Sigmoid colon (tissue), 7 donors: Measurements from ENCODE around the gene CST1. TPM values are rescaled to one million over a fixed set of nuclear protein-coding genes. Genes with fewer than 3 reads are reported as not detected.
"Not testable (repeated sequence)": the region's sequence is repeated elsewhere in the genome, so short reads cannot be mapped to it uniquely, and the experiment has no call there.

ENCODE experiments used
- DNase-seq: peaks from one replicate; pipeline ENCODE4 v3.0.0-alpha.2; 2019
- H3K27ac ChIP-seq, 4 donors: fragments of 200-600 bp; sonication (generic); one replicate each; pipeline ENCODE4 v1.5.1; 2016 to 2019; ENCODE audit warnings: mild to moderate bottlenecking in 1 of 4
- H3K27me3 ChIP-seq, 3 donors: fragments of 200-600 bp; sonication (generic); one replicate each; pipeline ENCODE4 v1.5.1; 2019; ENCODE audit warnings: mild to moderate bottlenecking in 1 of 3
- H3K36me3 ChIP-seq, 4 donors: fragments of 200-600 bp; sonication (generic); one replicate each; pipeline ENCODE4 v1.5.1; 2016 to 2019
- H3K4me1 ChIP-seq, 4 donors: fragments of 200-600 bp; sonication (generic); one replicate each; pipeline ENCODE4 v1.5.1; 2017 to 2019
- H3K4me3 ChIP-seq, 4 donors: fragments of 200-600 bp; sonication (generic); one replicate each; pipeline ENCODE4 v1.5.1; 2017 to 2019; ENCODE audit warnings: mild to moderate bottlenecking in 2 of 4, moderate library complexity in 1 of 4
- H3K9me3 ChIP-seq, 4 donors: fragments of 200-600 bp in 3 of 4; sonication (generic) in 3 of 4; one replicate each; pipeline versions ENCODE4 v1.5.1 to v1.6.1; 2013 to 2019
- EP300 ChIP-seq, 4 donors: sonication (generic); formaldehyde crosslinking; IDR thresholded peaks; one replicate each; pipeline ENCODE4 v1.6.1; 2017; ENCODE audit warnings: antibody characterized with exemption in 4 of 4
- POLR2A ChIP-seq, 2 donors: fragments of 450-650 bp; IDR thresholded peaks; one replicate each; pipeline ENCODE4 v1.6.1; 2016; ENCODE audit warnings: antibody characterized with exemption in 2 of 2, mild to moderate bottlenecking in 2 of 2, moderate library complexity in 2 of 2
- POLR2AphosphoS5 ChIP-seq, 4 donors: sonication (generic); formaldehyde crosslinking; IDR thresholded peaks; one replicate each; pipeline ENCODE4 v1.6.1; 2017; ENCODE audit warnings: antibody characterized with exemption in 4 of 4
- WGBS, 2 donors: extraction: QIAGEN DNeasy Blood & Tissue Kit; methylation state at CpG; one replicate each; pipeline ENCODE4 v1.1.7; 2013; 5-methylcytosine and 5-hydroxymethylcytosine counted together
- intact Hi-C: fragments of 100-400 bp; cut with DNase I; formaldehyde crosslinking; loops from one replicate; pipeline ENCODE4 v1.15.1; 2023
- polyA plus RNA-seq, 3 donors: library from polyadenylated mRNA; stranded (reverse); fragments of 200-250 nt; gene quantifications; one replicate each; pipeline ENCODE4 v1.2.3, GENCODE V29; 2013
- total RNA-seq, 4 donors: library from RNA; depleted of rRNA; stranded (reverse); fragments of >200 nt; gene quantifications; one replicate each; pipeline ENCODE4 v1.1.0, GENCODE V29; 2016
- TF ChIP-seq, protein P1 (sequence below), 4 experiments: fragments of 450-650 bp in 3 of 4; fragments of 200-600 bp in 1 of 4; IDR thresholded peaks; one replicate each; pipeline ENCODE4 v1.5.1; 2016 to 2019; ENCODE audit warnings: antibody characterized with exemption in 4 of 4, mild to moderate bottlenecking in 3 of 4, moderate library complexity in 2 of 4
- donor health status: healthy with polysubstance abuse.
- donor health status: Bipolar disorder and iron deficiency.
- donor health status: healthy.

Gene CST1
- total and polyA plus RNA-seq, 7 donors: 0.48 TPM; not detected in 6

DNA sequence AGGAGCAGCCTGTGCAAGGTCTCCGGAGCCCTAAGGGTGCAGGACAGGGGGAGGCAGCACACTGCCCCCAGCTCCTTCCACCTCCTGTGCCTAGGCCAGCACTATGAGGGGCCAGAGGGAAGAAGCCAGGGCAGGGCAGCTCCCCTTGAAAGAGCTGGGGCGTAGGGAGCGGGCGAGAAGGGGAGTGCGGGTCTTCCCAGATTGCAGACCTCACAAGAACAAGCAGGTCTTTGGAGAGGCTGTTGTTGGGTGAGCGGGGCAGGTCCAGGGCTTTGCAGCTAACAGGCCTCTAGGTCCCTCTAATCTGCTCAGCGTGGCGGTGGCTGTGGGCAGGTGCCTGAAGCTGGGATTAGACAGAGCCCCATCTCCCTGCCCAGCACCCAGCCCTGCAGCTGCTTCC lies 22.4 kb upstream of the CST1 start:
- no peak for TF ChIP-seq EP300 (IDR thresholded peaks at IDR 0.05)
- no peak for TF ChIP-seq POLR2A (IDR thresholded peaks at IDR 0.05)
- TF ChIP-seq, protein P1, sequence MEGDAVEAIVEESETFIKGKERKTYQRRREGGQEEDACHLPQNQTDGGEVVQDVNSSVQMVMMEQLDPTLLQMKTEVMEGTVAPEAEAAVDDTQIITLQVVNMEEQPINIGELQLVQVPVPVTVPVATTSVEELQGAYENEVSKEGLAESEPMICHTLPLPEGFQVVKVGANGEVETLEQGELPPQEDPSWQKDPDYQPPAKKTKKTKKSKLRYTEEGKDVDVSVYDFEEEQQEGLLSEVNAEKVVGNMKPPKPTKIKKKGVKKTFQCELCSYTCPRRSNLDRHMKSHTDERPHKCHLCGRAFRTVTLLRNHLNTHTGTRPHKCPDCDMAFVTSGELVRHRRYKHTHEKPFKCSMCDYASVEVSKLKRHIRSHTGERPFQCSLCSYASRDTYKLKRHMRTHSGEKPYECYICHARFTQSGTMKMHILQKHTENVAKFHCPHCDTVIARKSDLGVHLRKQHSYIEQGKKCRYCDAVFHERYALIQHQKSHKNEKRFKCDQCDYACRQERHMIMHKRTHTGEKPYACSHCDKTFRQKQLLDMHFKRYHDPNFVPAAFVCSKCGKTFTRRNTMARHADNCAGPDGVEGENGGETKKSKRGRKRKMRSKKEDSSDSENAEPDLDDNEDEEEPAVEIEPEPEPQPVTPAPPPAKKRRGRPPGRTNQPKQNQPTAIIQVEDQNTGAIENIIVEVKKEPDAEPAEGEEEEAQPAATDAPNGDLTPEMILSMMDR (IDR thresholded peaks at IDR 0.05): no peak
- TF ChIP-seq POLR2AphosphoS5 (IDR thresholded peaks at IDR 0.05): no peak
- Histone ChIP-seq H3K9me3 (no peaks in the 10 kb centered on the region), H3K4me3 (no peak overlapping the region), H3K36me3 (no peaks in the 10 kb centered on the region), H3K27ac (no peak overlapping the region), H3K27me3 (peaks cover 0 to 8% (median 0%) of the 10 kb centered on the region in 3 donors), H3K4me1 (no peaks in the 10 kb centered on the region)
- 86 to 94% methylated on average over 8 of the region's 8 CpGs for WGBS, 2 donors
- intact Hi-C loops: no loop called here
- DNase-seq: no peak

DNA sequence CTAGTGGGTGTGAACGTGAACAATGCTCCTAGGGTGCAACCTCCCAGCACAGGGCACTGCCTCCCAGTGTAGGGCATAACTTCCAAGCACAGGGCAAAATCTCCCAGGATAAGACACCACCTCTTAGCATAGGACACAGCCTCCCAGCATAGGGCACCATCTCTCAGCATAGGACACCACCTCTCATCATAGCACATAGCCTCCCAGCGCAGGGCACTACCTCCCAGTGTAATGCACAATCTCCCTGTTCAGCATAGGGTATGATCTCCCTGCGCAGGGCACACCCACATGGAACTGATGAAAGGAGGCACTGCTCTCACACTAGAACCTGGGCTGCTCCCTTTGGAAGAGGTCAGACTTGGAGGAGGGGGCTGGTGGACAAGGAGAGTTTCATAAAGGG lies 21.3 kb upstream of the CST1 start:
- no peak for DNase-seq
- Histone ChIP-seq H3K27me3 (peaks cover 0 to 8% (median 0%) of the 10 kb centered on the region in 3 donors), H3K4me3 (no peak overlapping the region), H3K36me3 (no peaks in the 10 kb centered on the region), H3K27ac (no peak overlapping the region), H3K4me1 (no peaks in the 10 kb centered on the region), H3K9me3 (no peaks in the 10 kb centered on the region)
- 77 to 89% methylated on average over 3 of the region's 3 CpGs for WGBS, 2 donors
- TF ChIP-seq POLR2AphosphoS5 (IDR thresholded peaks at IDR 0.05) (no peak), EP300 (IDR thresholded peaks at IDR 0.05) (no peak), POLR2A (IDR thresholded peaks at IDR 0.05) (no peak)
- TF ChIP-seq, protein P1 (IDR thresholded peaks at IDR 0.05): no peak
- intact Hi-C loops: no loop called here

DNA sequence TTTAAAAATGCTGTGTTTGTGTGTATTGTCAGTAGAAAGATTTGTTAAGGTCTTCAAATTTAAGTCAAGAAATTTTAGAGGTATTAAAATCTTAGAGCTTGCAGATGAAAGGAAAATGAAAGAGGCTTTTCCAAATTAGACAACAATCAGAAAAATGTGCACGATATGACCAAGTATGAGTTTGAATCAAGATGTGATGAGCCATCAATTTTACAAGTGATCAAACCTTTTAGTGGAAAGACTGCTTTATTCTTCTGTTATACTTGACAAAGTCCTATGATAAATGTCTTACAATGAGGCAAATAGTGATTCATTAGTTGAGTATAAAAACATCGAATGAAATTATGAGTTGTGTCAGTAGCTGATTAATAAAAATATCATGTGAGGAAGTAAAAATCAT lies 19.6 kb upstream of the CST1 start:
- H3K27me3 ChIP-seq: peaks cover 0 to 2% (median 0%) of the 10 kb centered on the region in 3 donors
- H3K4me1 ChIP-seq: no peaks in the 10 kb centered on the region
- H3K36me3 ChIP-seq: no peaks in the 10 kb centered on the region
- no peak for DNase-seq
- no peak overlapping the region for H3K27ac ChIP-seq
- H3K4me3 ChIP-seq: no peak overlapping the region
- 82 to 92% methylated on average over 2 of the region's 2 CpGs for WGBS, 2 donors
- H3K9me3 ChIP-seq: no peaks in the 10 kb centered on the region
- no peak for TF ChIP-seq EP300 (IDR thresholded peaks at IDR 0.05)
- TF ChIP-seq, protein P1 (IDR thresholded peaks at IDR 0.05): no peak
- intact Hi-C loops: no loop called here

DNA sequence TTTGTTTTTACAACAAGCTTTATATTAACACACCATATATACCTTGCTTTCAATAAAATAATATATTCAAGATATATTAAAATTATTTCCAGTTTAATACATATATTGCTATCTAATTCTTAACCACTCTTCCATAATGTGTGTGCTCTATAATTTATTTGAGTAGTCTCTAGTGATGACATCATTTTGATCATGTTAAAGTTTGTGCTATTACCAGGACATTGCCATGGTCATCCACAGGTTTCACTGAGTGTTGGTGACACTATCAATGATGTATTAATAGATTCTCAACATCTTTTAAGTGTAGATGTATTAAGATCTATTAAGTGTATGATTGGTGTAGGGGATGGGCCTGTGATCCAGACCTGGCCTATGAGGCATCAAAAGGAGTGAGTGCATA lies 17.8 kb upstream of the CST1 start:
- H3K4me3 ChIP-seq, DNase-seq, intact Hi-C loops, H3K27me3 ChIP-seq, H3K9me3 ChIP-seq, H3K27ac ChIP-seq, H3K36me3 ChIP-seq, H3K4me1 ChIP-seq: not testable (repeated sequence)

DNA sequence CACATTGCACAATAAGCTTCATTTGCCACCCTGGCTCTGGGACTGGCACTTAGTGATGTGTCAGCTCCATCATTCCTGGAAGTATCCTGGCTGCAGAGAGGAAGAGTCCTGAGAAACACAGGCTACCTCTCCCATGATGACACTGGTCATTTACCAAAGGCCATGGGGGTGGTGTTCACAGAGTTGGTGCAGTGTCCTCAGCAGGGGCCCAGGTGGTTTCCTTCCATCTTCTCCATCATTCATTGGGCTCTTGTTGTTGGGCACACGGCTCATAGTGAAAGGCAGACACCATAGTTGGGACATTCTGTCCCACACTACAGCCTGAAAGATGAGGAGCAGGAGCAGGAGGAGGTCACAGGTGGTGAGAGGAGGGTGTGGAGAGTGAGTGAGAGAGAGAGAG lies 15.8 kb upstream of the CST1 start:
- H3K36me3 ChIP-seq: no peaks in the 10 kb centered on the region
- WGBS, 2 donors: 84 to 88% methylated on average over 1 of the region's 1 CpG
- H3K4me3 ChIP-seq: no peak overlapping the region
- no peak overlapping the region for H3K27ac ChIP-seq
- no peaks in the 10 kb centered on the region for H3K27me3 ChIP-seq
- no peak for DNase-seq
- H3K4me1 ChIP-seq: no peaks in the 10 kb centered on the region
- no peak for TF ChIP-seq EP300 (IDR thresholded peaks at IDR 0.05)
- TF ChIP-seq POLR2A (IDR thresholded peaks at IDR 0.05): no peak
- TF ChIP-seq, protein P1 (IDR thresholded peaks at IDR 0.05): no peak
- TF ChIP-seq POLR2AphosphoS5 (IDR thresholded peaks at IDR 0.05): no peak
- intact Hi-C loops: no loop called here
- no peaks in the 10 kb centered on the region for H3K9me3 ChIP-seq
